Smooth muscle cell of the coronary artery (primary cell): ENCODE data around the gene HSD11B1. TPM values are rescaled to one million over a fixed set of nuclear protein-coding genes. Genes with fewer than 3 reads are reported as not detected.

ENCODE experiments used
- total RNA-seq: library from RNA; depleted of rRNA; stranded (reverse); fragments of >200 nt; gene quantifications from 2 replicates; pipeline ENCODE4 v1.2.3, GENCODE V29; 2014; ENCODE audit warnings: low replicate concordance

HSD11B1 gene
- total RNA-seq = 0.45 and 71.1 TPM in 2 replicates

GRCh38 chr1:209704584-209704983 is at the start of gene HSD11B1:
Gene HSD11B1 (plus strand): TSS chr1:209704846. CDS start chr1:209704943, 97 bp downstream.

GRCh38 chr1:209674957-209675564 is 29.6 kb upstream of the HSD11B1 start, which contains the start of gene G0S2:
Gene G0S2 (plus strand): TSS chr1:209675412. CDS start chr1:209675685, 273 bp downstream.

GRCh38 chr1:209755926-209756614 is 51.4 kb downstream of the HSD11B1 start, which contains the start of gene TRAF3IP3:
Gene TRAF3IP3 (plus strand): TSS chr1:209756053. CDS start chr1:209760040, 3,987 bp downstream.

Other genes with a start within 250 kb of the HSD11B1 start
- under 0.01 and 0.38 TPM in 2 replicates for gene CAMK1G, start 121.1 kb upstream of the HSD11B1 start, total RNA-seq
- gene LAMB3, start 52.4 kb upstream of the HSD11B1 start, total RNA-seq = 5.6 and 20.8 TPM in 2 replicates
- 4.4 and 286 TPM in 2 replicates for gene G0S2, start 29.4 kb upstream of the HSD11B1 start, total RNA-seq
- gene TRAF3IP3, start 51.2 kb downstream of the HSD11B1 start, total RNA-seq = not detected in 2 replicates
- 1.4 and 3.0 TPM in 2 replicates for gene C1orf74, start 79.7 kb downstream of the HSD11B1 start, total RNA-seq
- 0.47 and 7.7 TPM in 2 replicates for gene IRF6, start 101.3 kb downstream of the HSD11B1 start, total RNA-seq
- 5.6 and 6.4 TPM in 2 replicates for gene UTP25, start 123.1 kb downstream of the HSD11B1 start, total RNA-seq
- gene SYT14, start 233.4 kb downstream of the HSD11B1 start, total RNA-seq = 0.47 and 0.68 TPM in 2 replicates